GM12801 (cell line): ENCODE results near the gene C5orf22.

Experiments
- CTCF ChIP-seq: IDR thresholded peaks from one replicate; pipeline ENCODE4 v1.5.1; 2011; ENCODE audit warnings: control low read depth; ENCODE audit not compliant: insufficient read length; ENCODE audit errors: extremely low read depth

Gene C5orf22

GRCh38 chr5:31574772-31575171 lies 42.7 kb downstream of the C5orf22 start:
- TF ChIP-seq CTCF = no peak

GRCh38 chr5:31577438-31577837 lies 45.3 kb downstream of the C5orf22 start:
- TF ChIP-seq CTCF = no peak

- TF ChIP-seq CTCF = no peak
These were observed 47.5 kb downstream of the C5orf22 start for GRCh38 chr5:31579558-31579957.

- no peak for TF ChIP-seq CTCF
These were observed 49.5 kb downstream of the C5orf22 start for GRCh38 chr5:31581498-31582099.

- no peak for TF ChIP-seq CTCF
These were observed 51.0 kb downstream of the C5orf22 start for GRCh38 chr5:31583129-31583528.

- no peak for TF ChIP-seq CTCF
These were observed 53.2 kb downstream of the C5orf22 start for GRCh38 chr5:31585166-31585894.

- no peak for TF ChIP-seq CTCF
These were observed 53.8 kb downstream of the C5orf22 start for GRCh38 chr5:31585895-31586270.
